Spleen (tissue), 11 donors: ENCODE measurements around the gene KLHDC8A. TPM values are rescaled to one million over a fixed set of nuclear protein-coding genes. Genes with fewer than 3 reads are reported as not detected.

Experiments used
- DNase-seq: peaks from one replicate; pipeline ENCODE4 v3.0.0-alpha.2; 2020
- H3K27ac ChIP-seq, 8 donors: fragments of 200-600 bp; sonication (generic) in 7 of 8; 1 replicate in 4 of 8; 2 replicates in 4 of 8; pipeline versions ENCODE4 v1.5.0 to v1.8.0; 2016 to 2021; ENCODE audit warnings: inconsistent platforms in 4 of 8, mild to moderate bottlenecking in 4 of 8, moderate library complexity in 1 of 8
- H3K27me3 ChIP-seq, 7 donors: fragments of 200-600 bp; sonication (generic) in 6 of 7; replicated peaks in 1 of 7; 1 replicate in 4 of 7; 2 replicates in 3 of 7; pipeline versions ENCODE4 v1.5.0 to v1.8.0; 2016 to 2021; ENCODE audit warnings: inconsistent platforms in 3 of 7, mild to moderate bottlenecking in 1 of 7
- H3K36me3 ChIP-seq, 6 donors: fragments of 200-600 bp; sonication (generic) in 5 of 6; 1 replicate in 4 of 6; 2 replicates in 2 of 6; pipeline versions ENCODE4 v1.5.0 to v1.8.0; 2016 to 2021; ENCODE audit warnings: inconsistent platforms in 2 of 6
- H3K4me1 ChIP-seq, 6 donors: fragments of 200-600 bp; sonication (generic) in 5 of 6; 1 replicate in 3 of 6; 2 replicates in 3 of 6; pipeline versions ENCODE4 v1.5.0 to v1.8.0; 2016 to 2021; ENCODE audit warnings: inconsistent platforms in 3 of 6
- H3K4me3 ChIP-seq, 8 donors: fragments of 200-600 bp; sonication (generic) in 7 of 8; 1 replicate in 4 of 8; 2 replicates in 4 of 8; pipeline versions ENCODE4 v1.5.0 to v1.8.0; 2016 to 2021; ENCODE audit warnings: inconsistent platforms in 4 of 8, mild to moderate bottlenecking in 4 of 8, moderate library complexity in 2 of 8
- H3K9me3 ChIP-seq, 8 donors: fragments of 200-600 bp; sonication (generic) in 7 of 8; 1 replicate in 4 of 8; 2 replicates in 4 of 8; pipeline versions ENCODE4 v1.5.0 to v1.8.0; 2016 to 2021; ENCODE audit warnings: inconsistent platforms in 4 of 8
- CTCF ChIP-seq, 11 experiments: fragments of 200-600 bp in 7 of 11; fragments of 450-650 bp in 4 of 11; sonication (generic) in 4 of 11; IDR thresholded peaks in 8 of 11; conservative IDR thresholded peaks in 3 of 11; 1 replicate in 7 of 11; 2 replicates in 4 of 11; pipeline versions ENCODE4 v1.4.0 to v1.8.0; 2016 to 2021; ENCODE audit warnings: antibody characterized with exemption in 11 of 11, inconsistent platforms in 4 of 11, mild to moderate bottlenecking in 1 of 11
- POLR2A ChIP-seq, 3 donors: fragments of 450-650 bp; IDR thresholded peaks; one replicate each; pipeline ENCODE4 v1.5.1; 2017; ENCODE audit warnings: antibody characterized with exemption in 3 of 3, mild to moderate bottlenecking in 1 of 3
- POLR2AphosphoS5 ChIP-seq, 3 donors: sonication (generic); formaldehyde crosslinking; IDR thresholded peaks; one replicate each; pipeline ENCODE4 v1.5.1; 2017; ENCODE audit warnings: antibody characterized with exemption in 3 of 3
- WGBS, 5 donors: extraction: QIAGEN DNeasy Blood & Tissue Kit in 3 of 5; methylation state at CpG; one replicate each; pipeline versions ENCODE4 v1.1.5 to v1.1.7; 2013 to 2018; 5-methylcytosine and 5-hydroxymethylcytosine counted together
- intact Hi-C: fragments of 100-400 bp; cut with DNase I; formaldehyde crosslinking; loops from one replicate; pipeline ENCODE4 v1.15.0; 2023; ENCODE audit warnings: low total_unique reads
- polyA plus RNA-seq, 3 donors: library from polyadenylated mRNA; stranded (reverse); fragments of 200-250 nt; gene quantifications; one replicate each; pipeline ENCODE4 v1.2.1, GENCODE V29; 2013
- total RNA-seq, 7 donors: library from RNA; depleted of rRNA in 3 of 7; stranded (reverse); fragments of >200 nt in 3 of 7; fragmentation: NEBNext Ultra II Directional in 4 of 7; extraction: Animal tissue kit (Norgen Biotek cat#: 25700) in 4 of 7; gene quantifications; one replicate each; pipeline versions ENCODE4 v1.1.0 to v1.2.1, GENCODE V29; 2016 to 2021
- donor health status: healthy with polysubstance abuse.
- donor health status: DM: no; HTN: no; CAD: no; lungs with moderate emphysema.
- donor health status: DM: no; HTN: no; CAD: no.
- donor health status: Bipolar disorder and iron deficiency.
- donor health status: healthy.
- donor health status: DM: no; HTN: no; CAD: no.
- donor health status: DM: yes; HTN: yes; CAD: no.

KLHDC8A gene
- total and polyA plus RNA-seq, 10 donors: 0.17 to 2.8 (median 0.48) TPM; not detected in 3

- peaks cover 0 to under 1% (median 0%) of the 10 kb centered on the region in 6 donors for H3K36me3 ChIP-seq
- peaks cover 18 to 99% (median 43%) of the 10 kb centered on the region in 6 donors for H3K4me1 ChIP-seq
- H3K27ac ChIP-seq: peak overlapping the region in 2 of 8 donors; percentile 64 to 72
- H3K4me3 ChIP-seq: no peak overlapping the region
- TF ChIP-seq CTCF (IDR thresholded peaks at IDR 0.05 in 8 of 11, conservative IDR thresholded peaks at IDR 0.05 in 3 of 11): no peak
- no peak for TF ChIP-seq POLR2AphosphoS5 (IDR thresholded peaks at IDR 0.05)
- TF ChIP-seq POLR2A (IDR thresholded peaks at IDR 0.05): no peak
- no peak for DNase-seq
- intact Hi-C loops: no loop called here
- no peaks in the 10 kb centered on the region for H3K27me3 ChIP-seq
- whole genome bisulfite sequencing, 5 donors: 70 to 82% (median 77%) methylated on average over 2 of the region's 2 CpGs
- H3K9me3 ChIP-seq: no peaks in the 10 kb centered on the region
These were observed 60.6 kb downstream of the KLHDC8A start for GRCh38 chr1:205296154-205296553.

- no peaks in the 10 kb centered on the region for H3K27me3 ChIP-seq
- H3K27ac ChIP-seq: peak overlapping the region in 7 of 8 donors; percentile 55 to 80 (median 70)
- H3K4me3 ChIP-seq: no peak overlapping the region
- WGBS, 5 donors: 78 to 94% (median 84%) methylated on average over 5 of the region's 5 CpGs
- DNase-seq: no peak
- no peaks in the 10 kb centered on the region for H3K9me3 ChIP-seq
- TF ChIP-seq CTCF (IDR thresholded peaks at IDR 0.05 in 8 of 11, conservative IDR thresholded peaks at IDR 0.05 in 3 of 11) (no peak), POLR2AphosphoS5 (IDR thresholded peaks at IDR 0.05) (no peak), POLR2A (IDR thresholded peaks at IDR 0.05) (no peak)
- no peaks in the 10 kb centered on the region for H3K36me3 ChIP-seq
- H3K4me1 ChIP-seq: peaks cover 16 to 99% (median 37%) of the 10 kb centered on the region in 6 donors
- intact Hi-C loops: no loop called here
These were observed 61.8 kb downstream of the KLHDC8A start for GRCh38 chr1:205294934-205295333.

- peaks cover 14 to 99% (median 38%) of the 10 kb centered on the region in 6 donors for H3K4me1 ChIP-seq
- H3K9me3 ChIP-seq: no peaks in the 10 kb centered on the region
- intact Hi-C loops: no loop called here
- TF ChIP-seq CTCF (IDR thresholded peaks at IDR 0.05 in 8 of 11, conservative IDR thresholded peaks at IDR 0.05 in 3 of 11) (no peak), POLR2A (IDR thresholded peaks at IDR 0.05) (no peak), POLR2AphosphoS5 (IDR thresholded peaks at IDR 0.05) (peak in 2 of 3 donors; percentile 19 to 33)
- DNase-seq: no peak
- peak overlapping the region in 7 of 8 donors; percentile 55 to 80 (median 72) for H3K27ac ChIP-seq
- 54 to 76% (median 65%) methylated on average over 6 of the region's 6 CpGs for WGBS, 5 donors
- H3K4me3 ChIP-seq: no peak overlapping the region
- no peaks in the 10 kb centered on the region for H3K36me3 ChIP-seq
- H3K27me3 ChIP-seq: no peaks in the 10 kb centered on the region
These were observed 62.4 kb downstream of the KLHDC8A start for GRCh38 chr1:205294175-205294917.

- Histone ChIP-seq H3K36me3 (no peaks in the 10 kb centered on the region), H3K4me1 (peaks cover 23 to 99% (median 44%) of the 10 kb centered on the region in 6 donors), H3K27me3 (no peaks in the 10 kb centered on the region), H3K9me3 (no peaks in the 10 kb centered on the region), H3K4me3 (no peak overlapping the region), H3K27ac (peak overlapping the region in 7 of 8 donors; percentile 55 to 80 (median 70))
- no peak for DNase-seq
- 91 to 98% (median 97%) methylated on average over 10 of the region's 10 CpGs for WGBS, 5 donors
- TF ChIP-seq POLR2A (IDR thresholded peaks at IDR 0.05) (no peak), CTCF (IDR thresholded peaks at IDR 0.05 in 8 of 11, conservative IDR thresholded peaks at IDR 0.05 in 3 of 11) (no peak), POLR2AphosphoS5 (IDR thresholded peaks at IDR 0.05) (no peak)
- intact Hi-C loops: no loop called here
These were observed 63.2 kb downstream of the KLHDC8A start for GRCh38 chr1:205293350-205294074.
